Upper lobe of right lung (tissue), 1 donor: ENCODE results near the gene SPDYE5. TPM values are rescaled to one million over a fixed set of nuclear protein-coding genes. Genes with fewer than 3 reads are reported as not detected.
"Not testable (repeated sequence)": the region's sequence is repeated elsewhere in the genome, so short reads cannot be mapped to it uniquely, and the experiment has no call there.

Experiments used
- ATAC-seq: fragments of 200-7000 bp; cut with Tn5 transposase; one replicate; pipeline ENCODE4 v1.9.1; 2020; ENCODE audit warnings: mild to moderate bottlenecking, moderate library complexity
- DNase-seq: peaks from one replicate; pipeline ENCODE4 v3.0.0-alpha.2; 2020
- H3K27ac ChIP-seq: fragments of 200-600 bp; one replicate; pipeline ENCODE4 v1.8.0; 2022
- H3K27me3 ChIP-seq: fragments of 200-600 bp; one replicate; pipeline ENCODE4 v1.8.0; 2022; ENCODE audit warnings: mild to moderate bottlenecking
- H3K36me3 ChIP-seq: fragments of 200-600 bp; one replicate; pipeline ENCODE4 v1.8.0; 2022
- H3K4me1 ChIP-seq: fragments of 200-600 bp; one replicate; pipeline ENCODE4 v1.8.0; 2022
- H3K4me3 ChIP-seq: fragments of 200-600 bp; one replicate; pipeline ENCODE4 v1.8.0; 2022; ENCODE audit warnings: mild to moderate bottlenecking
- H3K9me3 ChIP-seq: fragments of 200-600 bp; one replicate; pipeline ENCODE4 v1.8.0; 2022
- intact Hi-C: fragments of 100-400 bp; cut with DNase I; formaldehyde crosslinking; loops from one replicate; pipeline ENCODE4 v1.11.0; 2022
- total RNA-seq: library from RNA; stranded (reverse); fragmentation: NEBNext Ultra II Directional; extraction: Animal tissue kit (Norgen Biotek cat#: 25700); gene quantifications from one replicate; pipeline ENCODE4 v1.2.1, GENCODE V29; 2021
- TF ChIP-seq, protein P1 (sequence below): fragments of 200-600 bp; IDR thresholded peaks from one replicate; pipeline ENCODE4 v1.8.0; 2022; ENCODE audit warnings: antibody characterized with exemption
- donor health status: DM: no; HTN: yes; CAD: no; lungs with severe emphysema.

SPDYE5 gene
- total RNA-seq, 1 donor from 2014 or later, result not detected

DNA sequence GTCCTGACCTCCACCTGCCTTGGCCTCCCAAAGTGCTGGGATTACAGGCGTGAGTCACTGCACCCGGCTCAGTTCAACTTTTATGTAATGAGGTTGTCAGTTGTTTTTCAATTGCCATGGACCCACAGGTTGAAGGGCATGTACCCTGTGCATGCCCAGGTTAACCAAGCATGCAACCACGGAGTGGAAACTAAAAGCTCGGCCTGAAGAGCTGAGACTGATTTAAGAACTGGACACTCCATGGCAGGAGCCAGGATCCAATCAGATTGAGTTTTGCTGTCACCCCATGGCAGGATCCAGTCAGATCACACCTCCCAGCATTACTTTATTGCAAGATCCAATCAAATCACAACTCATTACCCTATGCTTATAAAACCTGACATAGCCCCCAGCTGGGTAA lies 16.9 kb downstream of the SPDYE5 start:
- ATAC-seq, H3K27ac ChIP-seq, H3K27me3 ChIP-seq, DNase-seq, H3K4me3 ChIP-seq, H3K9me3 ChIP-seq, H3K4me1 ChIP-seq, intact Hi-C loops: not testable (repeated sequence)
- H3K36me3 ChIP-seq, result peaks cover 12% of the 10 kb centered on the region

DNA sequence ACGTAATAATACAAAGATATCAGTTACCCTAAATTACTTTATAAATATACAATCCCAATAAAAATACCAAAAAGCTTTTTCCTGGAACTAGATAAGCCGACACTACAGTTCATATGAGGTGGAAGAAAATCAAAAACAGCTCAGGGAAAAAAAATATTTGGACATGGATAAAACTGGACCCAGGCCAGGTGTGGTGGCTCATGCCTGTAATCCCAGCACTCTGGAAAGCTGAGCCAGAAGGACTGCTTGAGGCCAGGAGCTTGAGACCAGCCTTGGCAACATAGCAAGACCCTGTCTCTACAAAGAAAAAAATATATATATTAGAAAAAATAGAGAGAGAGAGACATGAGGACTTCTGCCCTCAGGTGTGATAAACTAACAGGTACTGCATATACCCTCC lies 26.7 kb downstream of the SPDYE5 start:
- H3K4me1 ChIP-seq, H3K27ac ChIP-seq, DNase-seq, intact Hi-C loops, H3K27me3 ChIP-seq, ATAC-seq, H3K9me3 ChIP-seq, H3K4me3 ChIP-seq: not testable (repeated sequence)
- peaks cover 21% of the 10 kb centered on the region for H3K36me3 ChIP-seq

DNA sequence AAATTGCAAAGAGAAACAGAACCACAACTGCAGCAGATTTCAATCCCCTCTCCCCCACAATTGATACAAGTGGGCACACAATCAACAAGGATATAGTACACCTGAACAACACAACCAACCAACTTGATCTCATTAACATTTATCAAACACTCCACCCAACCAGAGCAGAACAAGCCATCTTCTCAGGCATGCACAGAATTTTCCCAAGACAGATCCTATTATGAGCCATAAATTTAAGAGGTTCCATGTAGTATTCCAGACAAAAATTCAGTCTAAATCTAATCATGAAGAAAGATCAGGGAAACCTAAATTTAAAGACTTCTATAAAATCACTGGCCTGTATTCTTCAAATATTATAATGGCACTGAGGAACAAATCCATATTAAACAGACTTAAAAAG lies 29.6 kb downstream of the SPDYE5 start:
- DNase-seq, intact Hi-C loops, H3K27me3 ChIP-seq, ATAC-seq, H3K4me3 ChIP-seq, H3K27ac ChIP-seq, H3K9me3 ChIP-seq: not testable (repeated sequence)
- peaks cover 36% of the 10 kb centered on the region for H3K36me3 ChIP-seq
- peaks cover 10% of the 10 kb centered on the region for H3K4me1 ChIP-seq

DNA sequence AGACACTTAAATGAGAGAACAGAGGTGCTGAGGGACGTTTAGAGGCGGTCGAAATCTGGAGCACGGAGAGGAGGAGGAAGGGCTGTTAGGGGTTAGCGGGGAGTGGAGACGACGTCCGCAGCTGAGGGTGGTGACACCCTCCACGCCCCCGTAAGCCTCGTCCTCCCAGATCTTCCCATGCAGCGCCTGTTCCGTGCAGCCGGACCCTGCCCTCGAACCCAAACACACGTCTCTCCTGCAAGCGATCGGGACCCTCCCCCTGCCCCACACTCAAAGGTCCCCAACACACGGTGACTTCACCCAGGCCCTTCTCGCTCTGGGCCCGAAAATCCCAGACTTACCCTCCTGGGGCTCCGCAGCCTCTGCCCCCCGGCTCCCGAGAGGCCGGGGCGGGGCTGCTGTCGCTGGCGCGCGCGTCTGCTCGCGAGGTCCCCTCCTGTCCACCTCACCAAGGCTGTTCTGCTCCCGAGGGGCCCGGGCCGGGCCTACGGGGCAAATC lies 35.2 kb downstream of the SPDYE5 start:
- peak overlapping the region; percentile 94 for H3K4me3 ChIP-seq
- H3K27me3 ChIP-seq, ATAC-seq, H3K9me3 ChIP-seq, intact Hi-C loops: not testable (repeated sequence)
- peak; percentile 64 for DNase-seq
- H3K4me1 ChIP-seq, result peaks cover 14% of the 10 kb centered on the region
- peaks cover 31% of the 10 kb centered on the region for H3K36me3 ChIP-seq
- peak overlapping the region; percentile 86 for H3K27ac ChIP-seq

DNA sequence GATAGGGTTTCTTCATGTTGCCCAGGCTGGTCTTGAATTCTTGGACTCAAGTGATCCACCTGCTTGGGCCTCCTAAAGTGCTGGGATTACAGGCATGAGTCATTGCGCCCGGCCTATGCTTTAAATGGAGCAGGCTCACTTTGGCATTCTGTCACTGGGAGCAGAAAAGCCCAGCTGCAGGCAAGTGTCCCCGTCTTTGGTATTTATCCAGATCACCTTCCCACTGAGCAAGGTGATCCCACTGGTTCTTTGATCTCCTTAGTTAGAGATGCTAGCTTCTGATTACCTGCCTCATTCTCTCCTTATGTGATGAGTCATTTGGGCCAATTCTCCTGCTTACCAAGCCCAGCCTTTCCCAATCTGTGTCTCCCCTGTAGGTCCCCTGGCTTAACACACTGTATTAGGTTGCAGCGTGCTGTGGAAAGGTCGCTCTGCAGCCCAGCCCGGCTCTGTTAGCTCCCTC lies 39.3 kb downstream of the SPDYE5 start:
- peak; percentile 32 for DNase-seq
- no peak overlapping the region for H3K27ac ChIP-seq
- ATAC-seq, result no peak
- TF ChIP-seq, protein P1, sequence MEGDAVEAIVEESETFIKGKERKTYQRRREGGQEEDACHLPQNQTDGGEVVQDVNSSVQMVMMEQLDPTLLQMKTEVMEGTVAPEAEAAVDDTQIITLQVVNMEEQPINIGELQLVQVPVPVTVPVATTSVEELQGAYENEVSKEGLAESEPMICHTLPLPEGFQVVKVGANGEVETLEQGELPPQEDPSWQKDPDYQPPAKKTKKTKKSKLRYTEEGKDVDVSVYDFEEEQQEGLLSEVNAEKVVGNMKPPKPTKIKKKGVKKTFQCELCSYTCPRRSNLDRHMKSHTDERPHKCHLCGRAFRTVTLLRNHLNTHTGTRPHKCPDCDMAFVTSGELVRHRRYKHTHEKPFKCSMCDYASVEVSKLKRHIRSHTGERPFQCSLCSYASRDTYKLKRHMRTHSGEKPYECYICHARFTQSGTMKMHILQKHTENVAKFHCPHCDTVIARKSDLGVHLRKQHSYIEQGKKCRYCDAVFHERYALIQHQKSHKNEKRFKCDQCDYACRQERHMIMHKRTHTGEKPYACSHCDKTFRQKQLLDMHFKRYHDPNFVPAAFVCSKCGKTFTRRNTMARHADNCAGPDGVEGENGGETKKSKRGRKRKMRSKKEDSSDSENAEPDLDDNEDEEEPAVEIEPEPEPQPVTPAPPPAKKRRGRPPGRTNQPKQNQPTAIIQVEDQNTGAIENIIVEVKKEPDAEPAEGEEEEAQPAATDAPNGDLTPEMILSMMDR, result no peak
- no peaks in the 10 kb centered on the region for H3K9me3 ChIP-seq
- H3K4me1 ChIP-seq, result peaks cover 12% of the 10 kb centered on the region
- H3K27me3 ChIP-seq, result no peaks in the 10 kb centered on the region
- no peak overlapping the region for H3K4me3 ChIP-seq
- H3K36me3 ChIP-seq, result peaks cover 7% of the 10 kb centered on the region
- intact Hi-C loops, result no loop called here

DNA sequence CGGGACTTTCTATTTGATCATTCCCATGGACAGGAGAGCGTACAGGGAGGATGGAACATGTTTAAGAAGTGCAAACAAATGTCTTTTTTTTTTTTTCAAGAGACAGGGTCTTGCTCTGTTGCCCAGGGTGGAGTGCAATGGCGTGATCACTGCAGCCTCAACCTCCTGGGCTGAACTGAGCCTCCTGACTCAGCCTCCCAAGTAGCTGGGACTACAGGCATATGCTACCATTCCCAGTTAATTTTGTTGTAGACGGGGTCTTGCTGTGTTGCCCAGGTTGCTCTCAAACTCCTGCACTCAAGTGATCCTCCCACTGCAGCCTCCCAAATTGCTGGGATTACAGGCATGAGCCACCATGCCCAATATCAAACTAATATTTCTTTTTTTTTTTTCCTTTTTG lies 40.5 kb downstream of the SPDYE5 start:
- no peak for DNase-seq
- peaks cover 6% of the 10 kb centered on the region for H3K4me1 ChIP-seq
- TF ChIP-seq, protein P1, result no peak
- peaks cover 19% of the 10 kb centered on the region for H3K36me3 ChIP-seq
- H3K9me3 ChIP-seq, result no peaks in the 10 kb centered on the region
- H3K27ac ChIP-seq, result no peak overlapping the region
- no peak for ATAC-seq
- no peak overlapping the region for H3K4me3 ChIP-seq
- intact Hi-C loops, result no loop called here
- H3K27me3 ChIP-seq, result no peaks in the 10 kb centered on the region

DNA sequence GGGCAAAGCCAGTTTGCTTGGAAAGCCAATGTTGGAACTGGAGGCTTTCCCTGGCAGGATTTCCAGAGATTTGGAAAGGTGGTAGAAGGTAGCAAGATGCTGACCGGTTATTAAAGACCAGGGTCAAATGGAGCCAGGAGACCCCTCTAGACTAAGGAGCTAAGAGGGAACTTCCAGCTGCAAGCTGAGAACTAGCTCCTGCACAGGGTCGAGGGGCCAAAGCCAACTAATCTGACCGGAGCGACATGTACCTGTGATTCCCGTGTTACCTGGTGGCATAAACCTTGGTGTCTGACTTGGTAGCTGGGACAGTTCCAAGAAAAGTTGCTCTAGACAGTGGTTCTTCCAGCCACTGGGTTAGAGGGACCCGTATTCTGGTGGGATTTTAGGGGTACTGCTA lies 41.8 kb downstream of the SPDYE5 start:
- Histone ChIP-seq H3K36me3 (peaks cover 32% of the 10 kb centered on the region), H3K4me1 (peaks cover 6% of the 10 kb centered on the region), H3K27ac (no peak overlapping the region), H3K9me3 (no peaks in the 10 kb centered on the region), H3K4me3 (no peak overlapping the region), H3K27me3 (no peaks in the 10 kb centered on the region)
- peak; percentile 8 for DNase-seq
- intact Hi-C loops, result no loop called here
- ATAC-seq, result no peak
- TF ChIP-seq, protein P1, result no peak

DNA sequence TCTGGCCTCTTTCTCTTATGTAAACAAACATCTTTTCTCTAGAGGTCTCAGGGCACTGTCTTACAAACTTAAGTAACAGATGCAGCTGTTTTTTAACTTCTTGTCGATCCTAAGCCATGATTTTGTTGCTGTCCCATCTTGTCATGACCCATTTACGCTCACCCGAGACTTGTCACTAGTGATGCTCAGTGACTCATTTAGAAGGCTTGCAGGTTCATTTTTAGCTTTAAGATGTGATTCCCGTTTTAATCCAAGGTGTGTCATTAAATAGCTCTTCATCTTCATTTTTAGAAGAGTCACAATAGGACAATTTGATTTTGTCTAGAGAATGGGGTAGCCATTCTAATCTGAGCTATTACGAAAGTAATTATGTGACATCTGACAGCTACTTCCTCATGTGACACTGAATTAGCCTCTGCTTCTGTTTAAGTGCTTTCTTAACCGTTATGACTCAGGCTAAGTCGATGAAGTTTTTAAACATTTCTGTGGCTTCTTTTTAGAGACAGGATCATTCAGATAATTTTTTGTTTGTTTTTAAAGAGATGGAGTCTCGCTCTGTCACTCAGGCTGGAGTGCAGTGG lies 42.7 kb downstream of the SPDYE5 start:
- H3K36me3 ChIP-seq, result peaks cover 41% of the 10 kb centered on the region
- no peaks in the 10 kb centered on the region for H3K27me3 ChIP-seq
- DNase-seq (no peak), ATAC-seq (peak; percentile 61)
- no peak overlapping the region for H3K4me3 ChIP-seq
- H3K4me1 ChIP-seq, result peaks cover 6% of the 10 kb centered on the region
- TF ChIP-seq, protein P1, result no peak
- intact Hi-C loops, result no loop called here
- H3K27ac ChIP-seq, result no peak overlapping the region
- H3K9me3 ChIP-seq, result no peaks in the 10 kb centered on the region
